Kidney capillary endothelial cell (primary cell): Measurements from ENCODE around the gene FAM43B.
A peak's percentile ranks its signal among the peaks of the same experiment; 100 is the strongest.

ENCODE experiments used
- DNase-seq: peaks from one replicate; pipeline ENCODE4 v3.0.0-alpha.2; 2018; ENCODE audit warnings: low spot score

FAM43B gene

GRCh38 chr1:20552728-20553445 is 514 bp downstream of the FAM43B start:
- no peak for DNase-seq

GRCh38 chr1:20555025-20555757 is 2.8 kb downstream of the FAM43B start:
- DNase-seq, result no peak

GRCh38 chr1:20555758-20556120 is 3.4 kb downstream of the FAM43B start:
- DNase-seq, result no peak

GRCh38 chr1:20558191-20558590 is 5.8 kb downstream of the FAM43B start:
- DNase-seq, result no peak

GRCh38 chr1:20560966-20561365 is 8.6 kb downstream of the FAM43B start:
- no peak for DNase-seq

- no peak for DNase-seq
Measured at GRCh38 chr1:20565234-20565633, 12.9 kb downstream of the FAM43B start.

- DNase-seq, result no peak
Measured at GRCh38 chr1:20569523-20570098, 17.2 kb downstream of the FAM43B start.

- no peak for DNase-seq
Measured at GRCh38 chr1:20571427-20571826, 19.1 kb downstream of the FAM43B start.

- no peak for DNase-seq
Measured at GRCh38 chr1:20573987-20574386, 21.6 kb downstream of the FAM43B start.

- peak; percentile 79 for DNase-seq
Measured at GRCh38 chr1:20574686-20575540, 22.5 kb downstream of the FAM43B start.

- DNase-seq, result no peak
Measured at GRCh38 chr1:20575541-20576336, 23.4 kb downstream of the FAM43B start.

- peak; percentile 30 for DNase-seq
Measured at GRCh38 chr1:20578062-20578461, 25.7 kb downstream of the FAM43B start.

- no peak for DNase-seq
Measured at GRCh38 chr1:20578721-20579395, 26.5 kb downstream of the FAM43B start.

- DNase-seq, result no peak
Measured at GRCh38 chr1:20584890-20585289, 32.5 kb downstream of the FAM43B start.

- DNase-seq, result no peak
Measured at GRCh38 chr1:20586953-20587660, 34.7 kb downstream of the FAM43B start.

GRCh38 chr1:20587661-20588053 is 35.3 kb downstream of the FAM43B start:
- no peak for DNase-seq

GRCh38 chr1:20588634-20589225 is 36.4 kb downstream of the FAM43B start, which contains the start of gene CDA:
TSS of gene CDA (plus strand) at chr1:20589097. CDS start at chr1:20589130, 33 bp downstream.
- no peak for DNase-seq

GRCh38 chr1:20589331-20590278 is 37.2 kb downstream of the FAM43B start:
- peak; percentile 14 for DNase-seq
